DOHH2 (cell line): Measurements from ENCODE around the gene FAT2.

Source experiments
- EZH2phosphoT487 ChIP-seq: fragments of 200-600 bp; sonication (generic); IDR thresholded peaks from 2 replicates; pipeline ENCODE4 v1.6.1; 2017; ENCODE audit warnings: borderline replicate concordance, mild to moderate bottlenecking, antibody characterized with exemption, low read length, moderate library complexity, mixed read lengths
- TF ChIP-seq, protein P1 (sequence below): fragments of 200-600 bp; sonication (generic); IDR thresholded peaks from one replicate; pipeline ENCODE4 v1.5.1; 2014; ENCODE audit warnings: antibody characterized with exemption, mild to moderate bottlenecking, low read depth, low read length; ENCODE audit not compliant: poor library complexity, severe bottlenecking

GRCh38 chr5:151608522-151608921 is 17.4 kb upstream of the FAT2 start:
- TF ChIP-seq, protein P1, sequence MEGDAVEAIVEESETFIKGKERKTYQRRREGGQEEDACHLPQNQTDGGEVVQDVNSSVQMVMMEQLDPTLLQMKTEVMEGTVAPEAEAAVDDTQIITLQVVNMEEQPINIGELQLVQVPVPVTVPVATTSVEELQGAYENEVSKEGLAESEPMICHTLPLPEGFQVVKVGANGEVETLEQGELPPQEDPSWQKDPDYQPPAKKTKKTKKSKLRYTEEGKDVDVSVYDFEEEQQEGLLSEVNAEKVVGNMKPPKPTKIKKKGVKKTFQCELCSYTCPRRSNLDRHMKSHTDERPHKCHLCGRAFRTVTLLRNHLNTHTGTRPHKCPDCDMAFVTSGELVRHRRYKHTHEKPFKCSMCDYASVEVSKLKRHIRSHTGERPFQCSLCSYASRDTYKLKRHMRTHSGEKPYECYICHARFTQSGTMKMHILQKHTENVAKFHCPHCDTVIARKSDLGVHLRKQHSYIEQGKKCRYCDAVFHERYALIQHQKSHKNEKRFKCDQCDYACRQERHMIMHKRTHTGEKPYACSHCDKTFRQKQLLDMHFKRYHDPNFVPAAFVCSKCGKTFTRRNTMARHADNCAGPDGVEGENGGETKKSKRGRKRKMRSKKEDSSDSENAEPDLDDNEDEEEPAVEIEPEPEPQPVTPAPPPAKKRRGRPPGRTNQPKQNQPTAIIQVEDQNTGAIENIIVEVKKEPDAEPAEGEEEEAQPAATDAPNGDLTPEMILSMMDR: no peak
- no peak for TF ChIP-seq EZH2phosphoT487
